ENCODE data around the gene LIPH.

DNA sequence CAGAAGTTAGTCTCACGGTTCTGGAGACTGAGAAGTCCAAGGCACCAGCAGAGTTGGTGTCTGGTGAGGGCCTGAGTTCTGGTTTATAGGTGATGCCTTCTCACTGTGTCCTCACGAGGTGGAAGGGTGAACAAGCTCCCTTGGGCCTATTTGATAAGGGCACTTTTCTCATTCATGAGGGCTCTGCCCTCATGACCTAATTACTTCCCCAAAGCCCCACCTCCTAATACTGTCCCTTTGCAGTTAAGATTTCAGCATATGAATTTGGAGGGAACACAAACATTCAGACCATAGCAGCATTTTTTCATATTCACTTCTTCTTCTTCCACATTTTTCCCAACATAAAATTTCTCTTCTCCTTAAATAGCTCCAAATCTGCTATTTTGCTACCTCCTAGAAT lies 95.0 kb downstream of the LIPH start:
- TF ChIP-seq POLR2AphosphoS5 (IDR thresholded peaks at IDR 0.05), result no peak
- TF ChIP-seq, protein P1, sequence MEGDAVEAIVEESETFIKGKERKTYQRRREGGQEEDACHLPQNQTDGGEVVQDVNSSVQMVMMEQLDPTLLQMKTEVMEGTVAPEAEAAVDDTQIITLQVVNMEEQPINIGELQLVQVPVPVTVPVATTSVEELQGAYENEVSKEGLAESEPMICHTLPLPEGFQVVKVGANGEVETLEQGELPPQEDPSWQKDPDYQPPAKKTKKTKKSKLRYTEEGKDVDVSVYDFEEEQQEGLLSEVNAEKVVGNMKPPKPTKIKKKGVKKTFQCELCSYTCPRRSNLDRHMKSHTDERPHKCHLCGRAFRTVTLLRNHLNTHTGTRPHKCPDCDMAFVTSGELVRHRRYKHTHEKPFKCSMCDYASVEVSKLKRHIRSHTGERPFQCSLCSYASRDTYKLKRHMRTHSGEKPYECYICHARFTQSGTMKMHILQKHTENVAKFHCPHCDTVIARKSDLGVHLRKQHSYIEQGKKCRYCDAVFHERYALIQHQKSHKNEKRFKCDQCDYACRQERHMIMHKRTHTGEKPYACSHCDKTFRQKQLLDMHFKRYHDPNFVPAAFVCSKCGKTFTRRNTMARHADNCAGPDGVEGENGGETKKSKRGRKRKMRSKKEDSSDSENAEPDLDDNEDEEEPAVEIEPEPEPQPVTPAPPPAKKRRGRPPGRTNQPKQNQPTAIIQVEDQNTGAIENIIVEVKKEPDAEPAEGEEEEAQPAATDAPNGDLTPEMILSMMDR (IDR thresholded peaks at IDR 0.05), result no peak
- no peak for TF ChIP-seq POLR2A (IDR thresholded peaks at IDR 0.05; ENCODE audit: low read depth)
- no peak for TF ChIP-seq EP300 (IDR thresholded peaks at IDR 0.05)

All from esophagus muscularis mucosa (tissue), 4 donors.